ENCODE results near the gene POF1B.
"Not testable (repeated sequence)": the region's sequence is repeated elsewhere in the genome, so short reads cannot be mapped to it uniquely, and the experiment has no call there.

The POF1B gene

GRCh38 chrX:85379174-85379907, at the start of gene POF1B:
Gene POF1B (minus strand): TSS chrX:85379665. CDS start chrX:85379454, 211 bp downstream.
- Histone ChIP-seq H3K4me1 (ENCODE audit: insufficient read depth, low read length) (peaks cover 7% of the 10 kb centered on the region; the same call in 1 of the 2 replicates), H3K9ac (ENCODE audit: low read depth, low read length) (no peak within 1 kb of the TSS), H3K9me3 (ENCODE audit: control insufficient read depth, insufficient read depth, low read length) (no peaks in the 10 kb centered on the region), H3K36me3 (ENCODE audit: insufficient read depth, low read length) (no peaks in the 10 kb centered on the region)

DNA sequence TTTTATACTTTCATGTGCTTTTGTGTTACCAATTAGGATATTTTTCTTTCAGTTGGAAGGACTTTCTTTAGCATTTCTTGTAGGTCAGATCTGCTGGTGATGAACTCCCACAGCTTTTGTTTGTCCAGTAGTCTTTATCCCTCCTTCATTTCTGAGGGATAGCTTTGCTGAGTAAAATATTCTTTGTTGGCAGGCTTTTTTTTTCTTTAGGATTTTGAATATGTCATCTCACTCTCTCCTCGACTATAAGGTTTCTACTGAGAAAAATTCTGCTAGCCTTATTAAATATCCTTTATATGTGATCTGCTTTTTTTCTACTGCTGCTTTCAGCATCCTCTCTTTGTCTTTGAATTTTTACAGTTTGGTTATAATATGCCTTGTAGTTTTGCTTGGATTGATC, 49.6 kb upstream of the POF1B start:
- Histone ChIP-seq H3K9ac (ENCODE audit: low read depth, low read length) (no peak overlapping the region), H3K4me1 (ENCODE audit: insufficient read depth, low read length) (no peaks in the 10 kb centered on the region), H3K9me3 (ENCODE audit: control insufficient read depth, insufficient read depth, low read length) (no peaks in the 10 kb centered on the region), H3K36me3 (ENCODE audit: insufficient read depth, low read length) (no peaks in the 10 kb centered on the region)

DNA sequence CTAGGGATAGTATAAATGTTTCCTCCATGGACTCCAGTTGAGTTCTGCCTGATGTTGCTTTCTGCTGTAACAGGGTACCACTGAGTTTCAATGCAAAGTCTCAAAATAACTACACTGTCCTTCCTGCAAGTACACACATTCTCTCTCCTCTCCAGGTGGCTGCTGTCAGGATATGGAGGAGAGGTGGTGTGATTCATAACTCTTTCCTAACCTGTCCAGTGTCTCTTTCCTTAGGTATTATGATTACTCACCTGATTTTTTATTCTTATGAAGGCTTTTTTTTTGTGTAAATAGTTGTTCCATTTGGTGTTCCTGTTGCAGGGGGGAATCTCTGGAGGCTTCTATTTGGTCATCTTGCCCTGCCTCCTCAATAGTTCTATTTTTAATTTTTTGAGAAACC, 39.8 kb upstream of the POF1B start:
- Histone ChIP-seq H3K4me1 (ENCODE audit: insufficient read depth, low read length) (no peaks in the 10 kb centered on the region), H3K36me3 (ENCODE audit: insufficient read depth, low read length) (no peaks in the 10 kb centered on the region), H3K9ac (ENCODE audit: low read depth, low read length) (no peak overlapping the region), H3K9me3 (ENCODE audit: control insufficient read depth, insufficient read depth, low read length) (no peaks in the 10 kb centered on the region)

DNA sequence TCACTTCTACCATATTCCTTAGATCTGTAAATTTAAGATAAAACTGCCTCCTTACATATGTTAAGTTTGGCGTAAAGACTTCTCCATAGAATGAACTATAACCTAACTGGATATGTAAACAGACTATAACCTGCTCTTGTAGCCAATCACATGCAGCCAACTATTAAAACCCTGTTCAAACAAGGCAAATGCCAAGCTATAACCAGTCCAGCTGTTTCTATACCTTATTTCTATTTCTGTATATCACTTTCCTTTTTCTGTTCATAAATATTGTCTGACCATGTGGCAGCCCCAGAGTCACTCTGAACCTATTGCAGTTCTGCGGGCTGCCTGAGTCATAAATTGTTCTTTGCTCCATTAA, 12.4 kb upstream of the POF1B start:
- H3K9me3 ChIP-seq (ENCODE audit: control insufficient read depth, insufficient read depth, low read length) = no peaks in the 10 kb centered on the region
- H3K4me1 ChIP-seq (ENCODE audit: insufficient read depth, low read length) = no peaks in the 10 kb centered on the region
- H3K36me3 ChIP-seq (ENCODE audit: insufficient read depth, low read length) = no peaks in the 10 kb centered on the region
- no peak overlapping the region for H3K9ac ChIP-seq (ENCODE audit: low read depth, low read length)

GRCh38 chrX:85391185-85391877, 11.9 kb upstream of the POF1B start:
- Histone ChIP-seq H3K4me1 (ENCODE audit: insufficient read depth, low read length) (no peaks in the 10 kb centered on the region), H3K36me3 (ENCODE audit: insufficient read depth, low read length) (no peaks in the 10 kb centered on the region), H3K9me3 (ENCODE audit: control insufficient read depth, insufficient read depth, low read length) (no peaks in the 10 kb centered on the region), H3K9ac (ENCODE audit: low read depth, low read length) (no peak overlapping the region)

DNA sequence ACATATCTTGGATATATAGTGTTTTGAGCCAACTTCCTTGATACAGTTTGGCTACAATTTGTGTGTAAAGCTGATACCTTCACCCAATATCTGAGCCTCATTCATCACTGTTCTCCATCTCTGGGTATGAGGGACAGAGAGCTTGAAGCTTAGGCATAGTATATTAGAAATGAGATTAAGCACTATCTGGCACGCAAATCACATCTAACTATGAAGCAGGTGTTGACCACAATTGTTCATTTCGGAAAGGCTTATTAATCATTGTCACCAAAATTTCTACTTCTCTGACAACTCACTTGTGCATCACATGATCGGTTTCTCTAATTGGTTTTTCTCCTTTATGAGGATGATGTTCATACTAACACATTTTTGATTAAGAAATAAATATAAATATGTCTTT, 2.1 kb upstream of the POF1B start:
- H3K4me1 ChIP-seq (ENCODE audit: insufficient read depth, low read length) = 0 out of 2 replicates have a peak, but pooled peaks cover 3% of the 10 kb centered on the region
- H3K9me3 ChIP-seq (ENCODE audit: control insufficient read depth, insufficient read depth, low read length) = no peaks in the 10 kb centered on the region
- no peaks in the 10 kb centered on the region for H3K36me3 ChIP-seq (ENCODE audit: insufficient read depth, low read length)
- H3K9ac ChIP-seq (ENCODE audit: low read depth, low read length) = no peak overlapping the region

DNA sequence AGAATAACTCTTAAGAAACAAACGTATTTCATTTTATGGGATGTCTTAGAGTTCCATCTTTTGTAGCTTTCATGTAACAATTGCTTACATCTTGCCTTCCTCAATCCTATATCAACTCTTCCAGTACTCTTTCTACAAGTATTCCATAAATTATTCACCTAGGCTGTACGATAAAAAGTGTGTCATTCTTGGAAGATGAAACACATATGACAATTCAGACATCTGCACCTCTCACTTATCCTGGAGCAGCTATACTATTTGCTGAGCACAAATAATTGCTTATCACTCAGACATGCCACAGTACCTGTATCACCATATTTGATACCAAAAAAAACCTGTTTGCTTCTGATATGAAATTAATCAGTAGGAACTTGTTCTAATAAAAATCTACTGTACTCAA, 1.0 kb downstream of the POF1B start:
- peaks cover 7% of the 10 kb centered on the region; the same call in 1 of the 2 replicates for H3K4me1 ChIP-seq (ENCODE audit: insufficient read depth, low read length)
- H3K9me3 ChIP-seq (ENCODE audit: control insufficient read depth, insufficient read depth, low read length) = no peaks in the 10 kb centered on the region
- no peaks in the 10 kb centered on the region for H3K36me3 ChIP-seq (ENCODE audit: insufficient read depth, low read length)
- H3K9ac ChIP-seq (ENCODE audit: low read depth, low read length) = no peak overlapping the region

- Histone ChIP-seq H3K4me1 (ENCODE audit: insufficient read depth, low read length) (peaks cover 7% of the 10 kb centered on the region; the same call in 1 of the 2 replicates), H3K36me3 (ENCODE audit: insufficient read depth, low read length) (no peaks in the 10 kb centered on the region), H3K9ac (ENCODE audit: low read depth, low read length) (no peak overlapping the region), H3K9me3 (ENCODE audit: control insufficient read depth, insufficient read depth, low read length) (no peaks in the 10 kb centered on the region)
These were observed 4.1 kb downstream of the POF1B start for GRCh38 chrX:85375333-85375738.

GRCh38 chrX:85365370-85365995, 14.0 kb downstream of the POF1B start:
- no peaks in the 10 kb centered on the region for H3K4me1 ChIP-seq (ENCODE audit: insufficient read depth, low read length)
- no peaks in the 10 kb centered on the region for H3K9me3 ChIP-seq (ENCODE audit: control insufficient read depth, insufficient read depth, low read length)
- H3K9ac ChIP-seq (ENCODE audit: low read depth, low read length) = no peak overlapping the region
- H3K36me3 ChIP-seq (ENCODE audit: insufficient read depth, low read length) = no peaks in the 10 kb centered on the region

- Histone ChIP-seq H3K9ac (ENCODE audit: low read depth, low read length) (no peak overlapping the region), H3K36me3 (ENCODE audit: insufficient read depth, low read length) (no peaks in the 10 kb centered on the region)
These were observed 20.4 kb downstream of the POF1B start for GRCh38 chrX:85359051-85359450.

GRCh38 chrX:85345523-85345922, 33.9 kb downstream of the POF1B start:
- no peak overlapping the region for H3K9ac ChIP-seq (ENCODE audit: low read depth, low read length)
- H3K9me3 ChIP-seq (ENCODE audit: control insufficient read depth, insufficient read depth, low read length) = no peaks in the 10 kb centered on the region
- H3K4me1 ChIP-seq (ENCODE audit: insufficient read depth, low read length) = no peaks in the 10 kb centered on the region
- no peaks in the 10 kb centered on the region for H3K36me3 ChIP-seq (ENCODE audit: insufficient read depth, low read length)

More at GRCh38 chrX:85359051-85359450, 20.4 kb downstream of the POF1B start:
- Histone ChIP-seq H3K4me1 (ENCODE audit: insufficient read depth, low read length) (no peaks in the 10 kb centered on the region), H3K9me3 (ENCODE audit: control insufficient read depth, insufficient read depth, low read length) (no peaks in the 10 kb centered on the region)

DNA sequence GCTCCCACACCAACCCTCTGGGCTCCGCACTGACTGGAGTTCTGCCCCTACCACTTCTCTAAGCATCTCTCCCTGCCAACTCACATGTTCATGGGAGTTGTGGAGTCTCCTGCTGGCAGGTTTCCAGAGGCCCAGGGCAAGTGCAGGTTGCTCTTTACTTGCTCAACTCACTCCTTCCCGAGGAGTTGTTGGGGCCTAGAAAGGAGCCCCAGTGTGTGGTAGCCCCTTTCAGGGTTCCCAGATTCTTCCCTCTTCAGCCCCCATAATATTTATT, 52.5 kb downstream of the POF1B start:
- no peaks in the 10 kb centered on the region for H3K36me3 ChIP-seq (ENCODE audit: insufficient read depth, low read length)
- no peaks in the 10 kb centered on the region for H3K4me1 ChIP-seq (ENCODE audit: insufficient read depth, low read length)
- H3K9ac ChIP-seq (ENCODE audit: low read depth, low read length) = no peak overlapping the region
- H3K9me3 ChIP-seq (ENCODE audit: control insufficient read depth, insufficient read depth, low read length) = no peaks in the 10 kb centered on the region

DNA sequence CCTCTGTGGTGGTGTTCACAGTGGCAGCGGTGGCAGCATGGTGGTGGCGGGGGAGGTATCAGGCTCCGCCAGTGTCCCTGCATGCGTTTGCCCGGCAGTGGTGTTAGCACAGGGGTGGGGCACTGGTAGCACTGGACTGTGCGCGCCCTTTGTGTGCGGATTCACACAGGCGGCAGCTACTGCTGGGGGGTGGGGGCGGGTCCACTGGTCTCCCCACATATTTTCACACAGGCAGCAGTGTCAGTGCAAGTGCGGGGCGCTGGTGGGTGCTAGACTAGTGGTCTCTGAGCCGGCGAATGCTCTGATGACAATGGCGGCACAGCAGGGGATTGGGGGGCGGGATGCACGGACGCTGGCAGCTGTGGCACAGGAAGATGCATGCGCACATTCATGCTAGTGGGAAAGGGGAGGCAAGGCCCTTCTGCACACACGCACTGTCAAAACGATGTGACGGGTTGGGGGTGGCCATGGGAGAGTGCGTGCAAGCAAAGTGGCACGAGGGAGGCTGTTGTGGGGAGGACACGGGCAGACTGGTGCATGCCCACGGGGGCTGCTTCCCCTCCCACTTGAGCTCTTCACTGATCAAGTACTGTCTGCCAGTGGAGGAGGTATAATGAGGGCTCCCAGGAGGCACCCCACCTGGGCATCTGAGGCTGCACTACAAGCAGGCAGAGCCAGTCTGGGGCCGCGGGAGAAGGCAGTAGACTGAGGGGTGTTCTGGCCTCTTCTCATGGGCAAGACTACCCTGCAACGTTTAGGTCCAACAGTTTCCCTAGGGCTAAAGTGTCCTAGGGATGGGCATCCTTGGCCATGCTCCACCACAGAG, 53.0 kb downstream of the POF1B start:
- no peaks in the 10 kb centered on the region for H3K36me3 ChIP-seq (ENCODE audit: insufficient read depth, low read length)
- no peaks in the 10 kb centered on the region for H3K4me1 ChIP-seq (ENCODE audit: insufficient read depth, low read length)
- no peaks in the 10 kb centered on the region for H3K9me3 ChIP-seq (ENCODE audit: control insufficient read depth, insufficient read depth, low read length)
- no peak overlapping the region for H3K9ac ChIP-seq (ENCODE audit: low read depth, low read length)

DNA sequence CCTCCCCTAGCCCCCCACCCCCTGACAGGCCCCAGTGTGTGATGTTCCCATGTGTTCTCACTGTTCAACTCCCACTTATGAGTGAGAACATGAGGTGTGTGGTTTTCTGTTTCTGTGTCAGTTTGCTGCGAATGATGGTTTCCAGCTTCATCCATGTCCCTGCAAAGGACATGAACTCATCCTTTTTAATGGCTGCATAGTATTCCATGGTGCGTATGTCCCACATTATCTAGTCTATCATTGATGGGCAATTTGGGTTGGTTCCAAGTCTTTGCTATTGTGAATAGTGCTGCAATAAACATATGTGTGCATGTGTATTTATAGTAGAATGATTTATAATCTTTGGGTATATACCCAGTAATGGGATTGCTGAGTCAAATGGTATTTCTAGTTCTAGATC, 68.1 kb downstream of the POF1B start:
- not testable (repeated sequence) for H3K4me1 ChIP-seq (ENCODE audit: insufficient read depth, low read length); H3K9me3 ChIP-seq (ENCODE audit: control insufficient read depth, insufficient read depth, low read length); H3K9ac ChIP-seq (ENCODE audit: low read depth, low read length); H3K36me3 ChIP-seq (ENCODE audit: insufficient read depth, low read length)
